Measurements from ENCODE around the gene SPNS3.

- TF ChIP-seq POLR2A (IDR thresholded peaks at IDR 0.05) (no peak), CTCF (IDR thresholded peaks at IDR 0.05) (no peak), POLR2AphosphoS5 (IDR thresholded peaks at IDR 0.05) (no peak), EP300 (IDR thresholded peaks at IDR 0.05) (no peak)
These were observed 68.9 kb downstream of the SPNS3 start for GRCh38 chr17:4502466-4503154.
